Sigmoid colon (tissue), 7 donors: Measurements from ENCODE around the gene KCTD15. TPM values are rescaled to one million over a fixed set of nuclear protein-coding genes. Genes with fewer than 3 reads are reported as not detected.
"Not testable (repeated sequence)": the region's sequence is repeated elsewhere in the genome, so short reads cannot be mapped to it uniquely, and the experiment has no call there.

Experiments used
- DNase-seq: peaks from one replicate; pipeline ENCODE4 v3.0.0-alpha.2; 2019
- H3K27ac ChIP-seq, 4 donors: fragments of 200-600 bp; sonication (generic); one replicate each; pipeline ENCODE4 v1.5.1; 2016 to 2019; ENCODE audit warnings: mild to moderate bottlenecking in 1 of 4
- H3K27me3 ChIP-seq, 3 donors: fragments of 200-600 bp; sonication (generic); one replicate each; pipeline ENCODE4 v1.5.1; 2019; ENCODE audit warnings: mild to moderate bottlenecking in 1 of 3
- H3K36me3 ChIP-seq, 4 donors: fragments of 200-600 bp; sonication (generic); one replicate each; pipeline ENCODE4 v1.5.1; 2016 to 2019
- H3K4me1 ChIP-seq, 4 donors: fragments of 200-600 bp; sonication (generic); one replicate each; pipeline ENCODE4 v1.5.1; 2017 to 2019
- H3K4me3 ChIP-seq, 4 donors: fragments of 200-600 bp; sonication (generic); one replicate each; pipeline ENCODE4 v1.5.1; 2017 to 2019; ENCODE audit warnings: mild to moderate bottlenecking in 2 of 4, moderate library complexity in 1 of 4
- H3K9me3 ChIP-seq, 4 donors: fragments of 200-600 bp in 3 of 4; sonication (generic) in 3 of 4; one replicate each; pipeline versions ENCODE4 v1.5.1 to v1.6.1; 2013 to 2019
- EP300 ChIP-seq, 4 donors: sonication (generic); formaldehyde crosslinking; IDR thresholded peaks; one replicate each; pipeline ENCODE4 v1.6.1; 2017; ENCODE audit warnings: antibody characterized with exemption in 4 of 4
- POLR2A ChIP-seq, 2 donors: fragments of 450-650 bp; IDR thresholded peaks; one replicate each; pipeline ENCODE4 v1.6.1; 2016; ENCODE audit warnings: antibody characterized with exemption in 2 of 2, mild to moderate bottlenecking in 2 of 2, moderate library complexity in 2 of 2
- POLR2AphosphoS5 ChIP-seq, 4 donors: sonication (generic); formaldehyde crosslinking; IDR thresholded peaks; one replicate each; pipeline ENCODE4 v1.6.1; 2017; ENCODE audit warnings: antibody characterized with exemption in 4 of 4
- WGBS, 2 donors: extraction: QIAGEN DNeasy Blood & Tissue Kit; methylation state at CpG; one replicate each; pipeline ENCODE4 v1.1.7; 2013; 5-methylcytosine and 5-hydroxymethylcytosine counted together
- intact Hi-C: fragments of 100-400 bp; cut with DNase I; formaldehyde crosslinking; loops from one replicate; pipeline ENCODE4 v1.15.1; 2023
- polyA plus RNA-seq, 3 donors: library from polyadenylated mRNA; stranded (reverse); fragments of 200-250 nt; gene quantifications; one replicate each; pipeline ENCODE4 v1.2.3, GENCODE V29; 2013
- total RNA-seq, 4 donors: library from RNA; depleted of rRNA; stranded (reverse); fragments of >200 nt; gene quantifications; one replicate each; pipeline ENCODE4 v1.1.0, GENCODE V29; 2016
- TF ChIP-seq, protein P1 (sequence below), 4 experiments: fragments of 450-650 bp in 3 of 4; fragments of 200-600 bp in 1 of 4; IDR thresholded peaks; one replicate each; pipeline ENCODE4 v1.5.1; 2016 to 2019; ENCODE audit warnings: antibody characterized with exemption in 4 of 4, mild to moderate bottlenecking in 3 of 4, moderate library complexity in 2 of 4
- donor health status: healthy with polysubstance abuse.
- donor health status: Bipolar disorder and iron deficiency.
- donor health status: healthy.

Gene KCTD15
- total and polyA plus RNA-seq, 7 donors: 3.0 to 132 (median 52.8) TPM

GRCh38 chr19:33815380-33816340 lies 19.0 kb downstream of the KCTD15 start:
- DNase-seq: peak; percentile 46
- H3K4me1 ChIP-seq: peaks cover 0 to 14% (median 14%) of the 10 kb centered on the region in 4 donors
- H3K9me3 ChIP-seq: no peaks in the 10 kb centered on the region
- WGBS, 2 donors: 73 to 74% methylated on average over 15 of the region's 15 CpGs
- H3K36me3 ChIP-seq: peaks cover 4 to 38% (median 23%) of the 10 kb centered on the region in 4 donors
- TF ChIP-seq POLR2A (IDR thresholded peaks at IDR 0.05) (no peak), POLR2AphosphoS5 (IDR thresholded peaks at IDR 0.05) (no peak), EP300 (IDR thresholded peaks at IDR 0.05) (no peak)
- TF ChIP-seq, protein P1, sequence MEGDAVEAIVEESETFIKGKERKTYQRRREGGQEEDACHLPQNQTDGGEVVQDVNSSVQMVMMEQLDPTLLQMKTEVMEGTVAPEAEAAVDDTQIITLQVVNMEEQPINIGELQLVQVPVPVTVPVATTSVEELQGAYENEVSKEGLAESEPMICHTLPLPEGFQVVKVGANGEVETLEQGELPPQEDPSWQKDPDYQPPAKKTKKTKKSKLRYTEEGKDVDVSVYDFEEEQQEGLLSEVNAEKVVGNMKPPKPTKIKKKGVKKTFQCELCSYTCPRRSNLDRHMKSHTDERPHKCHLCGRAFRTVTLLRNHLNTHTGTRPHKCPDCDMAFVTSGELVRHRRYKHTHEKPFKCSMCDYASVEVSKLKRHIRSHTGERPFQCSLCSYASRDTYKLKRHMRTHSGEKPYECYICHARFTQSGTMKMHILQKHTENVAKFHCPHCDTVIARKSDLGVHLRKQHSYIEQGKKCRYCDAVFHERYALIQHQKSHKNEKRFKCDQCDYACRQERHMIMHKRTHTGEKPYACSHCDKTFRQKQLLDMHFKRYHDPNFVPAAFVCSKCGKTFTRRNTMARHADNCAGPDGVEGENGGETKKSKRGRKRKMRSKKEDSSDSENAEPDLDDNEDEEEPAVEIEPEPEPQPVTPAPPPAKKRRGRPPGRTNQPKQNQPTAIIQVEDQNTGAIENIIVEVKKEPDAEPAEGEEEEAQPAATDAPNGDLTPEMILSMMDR (IDR thresholded peaks at IDR 0.05): no peak
- intact Hi-C loops: no loop called here
- no peaks in the 10 kb centered on the region for H3K27me3 ChIP-seq
- no peak overlapping the region for H3K4me3 ChIP-seq
- H3K27ac ChIP-seq: no peak overlapping the region

DNA sequence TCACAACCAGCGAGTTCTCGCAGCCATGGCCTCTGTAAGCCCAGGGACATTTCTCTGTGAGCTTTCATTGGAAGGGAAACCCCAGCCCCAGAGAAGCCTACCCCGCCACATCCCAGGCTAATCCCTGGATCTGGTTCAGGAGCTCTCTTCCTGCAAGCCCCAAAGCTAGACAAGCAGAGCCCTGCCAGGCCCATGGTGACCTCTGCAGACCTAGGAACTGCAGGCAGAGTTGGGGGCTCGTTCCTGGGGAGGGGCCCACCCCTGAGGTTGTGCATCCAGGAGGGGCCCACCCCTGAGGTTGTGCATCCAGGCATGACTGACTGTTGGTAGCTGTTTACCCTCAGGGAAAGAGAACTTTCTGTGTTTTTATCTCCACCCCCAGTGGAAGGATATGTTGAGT lies 21.7 kb downstream of the KCTD15 start:
- Histone ChIP-seq H3K36me3 (peaks cover 0 to 10% (median 2%) of the 10 kb centered on the region in 4 donors), H3K9me3 (no peaks in the 10 kb centered on the region), H3K27ac (no peak overlapping the region), H3K27me3 (no peaks in the 10 kb centered on the region), H3K4me3 (no peak overlapping the region), H3K4me1 (peaks cover 0 to 19% (median 15%) of the 10 kb centered on the region in 4 donors)
- WGBS, 2 donors: 87 to 89% methylated on average over 4 of the region's 4 CpGs
- no peak for DNase-seq
- TF ChIP-seq EP300 (IDR thresholded peaks at IDR 0.05): no peak
- TF ChIP-seq, protein P1 (IDR thresholded peaks at IDR 0.05): no peak
- TF ChIP-seq POLR2A (IDR thresholded peaks at IDR 0.05): no peak
- no peak for TF ChIP-seq POLR2AphosphoS5 (IDR thresholded peaks at IDR 0.05)
- intact Hi-C loops: no loop called here

DNA sequence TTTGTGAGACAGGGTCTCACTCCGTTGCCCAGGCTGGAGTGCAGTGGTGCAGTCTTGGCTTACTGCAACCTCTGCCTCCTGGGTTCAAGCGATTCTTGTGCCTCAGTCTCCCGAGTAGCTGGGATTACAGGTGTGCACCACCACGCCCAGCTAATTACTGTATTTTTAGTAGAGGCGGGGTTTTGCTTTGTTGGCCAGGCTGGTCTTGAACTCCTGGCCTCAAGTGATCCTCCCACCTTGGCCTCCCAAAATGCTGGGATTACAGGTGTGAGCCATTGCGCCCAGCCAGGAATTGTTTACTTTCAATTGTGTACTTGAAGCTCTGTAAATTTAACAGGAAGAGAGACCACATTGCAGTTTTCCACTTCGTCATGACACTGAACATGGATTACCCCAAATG lies 22.4 kb downstream of the KCTD15 start:
- intact Hi-C loops, H3K27me3 ChIP-seq, H3K4me3 ChIP-seq, H3K9me3 ChIP-seq, DNase-seq, H3K36me3 ChIP-seq: not testable (repeated sequence)
- Histone ChIP-seq H3K27ac (peak overlapping the region in 1 of 4 donors; percentile 72), H3K4me1 (peaks cover 0 to 19% (median 15%) of the 10 kb centered on the region in 4 donors)
- 74 to 81% methylated on average over 7 of the region's 7 CpGs for WGBS, 2 donors

- H3K27ac ChIP-seq: peak overlapping the region; percentile 12 to 72 (median 61)
- DNase-seq: no peak
- peaks cover 0 to 19% (median 15%) of the 10 kb centered on the region in 4 donors for H3K4me1 ChIP-seq
- H3K4me3 ChIP-seq: peak overlapping the region; percentile 24 to 49 (median 39)
- intact Hi-C loops: no loop called here
- no peaks in the 10 kb centered on the region for H3K9me3 ChIP-seq
- no peaks in the 10 kb centered on the region for H3K27me3 ChIP-seq
- 34 to 38% methylated on average over 10 of the region's 10 CpGs for WGBS, 2 donors
- no peak for TF ChIP-seq POLR2A (IDR thresholded peaks at IDR 0.05)
- TF ChIP-seq POLR2AphosphoS5 (IDR thresholded peaks at IDR 0.05): no peak
- TF ChIP-seq, protein P1 (IDR thresholded peaks at IDR 0.05): no peak
- TF ChIP-seq EP300 (IDR thresholded peaks at IDR 0.05): no peak
- H3K36me3 ChIP-seq: no peaks in the 10 kb centered on the region
Observed at GRCh38 chr19:33819506-33819879, 22.8 kb downstream of the KCTD15 start.
